ENCODE measurements around the gene DCTD.

GRCh38 chr4:182904211-182904761, 12.9 kb downstream of the DCTD start:
- no peak for TF ChIP-seq EZH2phosphoT487 (IDR thresholded peaks at IDR 0.05; ENCODE audit: borderline replicate concordance)
- no peak for TF ChIP-seq CTCF (conservative IDR thresholded peaks at IDR 0.05; ENCODE audit: low read length)

Data from Loucy (cell line).